Measurements from ENCODE around the gene PKIB.

Gene PKIB

DNA sequence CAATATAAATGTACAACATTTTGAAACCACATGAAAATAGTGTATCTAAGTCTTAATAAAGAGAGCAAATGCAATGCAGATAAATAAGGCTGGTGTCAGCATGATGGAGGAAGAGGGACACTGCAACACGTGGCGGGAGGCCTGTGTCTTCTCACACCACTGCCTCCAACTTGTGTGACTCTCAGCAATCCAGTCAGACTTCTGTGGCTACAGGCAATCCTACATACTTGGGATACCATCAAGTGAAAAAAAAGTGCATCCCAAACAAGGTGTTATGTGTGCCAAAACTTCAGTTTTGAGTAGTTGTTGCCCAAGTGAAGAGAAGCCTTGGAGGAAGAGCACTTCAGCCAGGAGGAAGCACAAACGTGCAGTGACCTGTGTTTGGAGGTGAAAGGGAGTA lies 68.6 kb downstream of the PKIB start:
- no peaks in the 10 kb centered on the region for H3K36me3 ChIP-seq (ENCODE audit: control insufficient read depth, insufficient read depth, low read length)
- no peaks in the 10 kb centered on the region for H3K9me3 ChIP-seq (ENCODE audit: control insufficient read depth, low read length)
- no peaks in the 10 kb centered on the region for H3K27me3 ChIP-seq (ENCODE audit: control insufficient read depth, insufficient read depth, low read length, poor library complexity, severe bottlenecking)
- WGBS, 2 experiments: 92 to 93% methylated on average over 3 of the region's 3 CpGs
- H3K4me1 ChIP-seq (ENCODE audit: control insufficient read depth, insufficient read depth, low read length): no peaks in the 10 kb centered on the region
- H3K4me3 ChIP-seq (ENCODE audit: insufficient read depth, low read depth, low read length): no peak overlapping the region
- H3K27ac ChIP-seq (ENCODE audit: insufficient read depth, low read depth, low read length, poor library complexity, severe bottlenecking): no peak overlapping the region

DNA sequence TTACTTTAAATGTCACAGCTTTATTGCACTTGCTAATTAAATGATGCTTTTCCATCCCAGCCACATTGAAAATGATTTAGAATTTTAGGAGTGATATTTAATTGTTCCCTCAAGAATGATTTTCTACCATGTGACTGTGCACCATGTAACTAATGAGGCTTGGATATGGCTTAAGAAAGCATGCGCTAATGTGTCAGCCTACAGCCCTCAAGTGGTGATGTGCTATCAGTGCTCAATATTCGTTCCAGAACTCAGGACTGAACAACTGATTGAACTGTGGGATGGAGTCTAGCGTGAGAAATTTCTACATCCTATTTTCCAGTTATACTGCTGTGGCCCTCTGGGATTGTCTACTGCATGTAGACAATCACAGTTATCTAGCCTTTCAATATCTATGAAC lies 71.5 kb downstream of the PKIB start:
- Histone ChIP-seq H3K27ac (ENCODE audit: insufficient read depth, low read depth, low read length, poor library complexity, severe bottlenecking) (no peak overlapping the region), H3K36me3 (ENCODE audit: control insufficient read depth, insufficient read depth, low read length) (no peaks in the 10 kb centered on the region), H3K4me3 (ENCODE audit: insufficient read depth, low read depth, low read length) (no peak overlapping the region), H3K4me1 (ENCODE audit: control insufficient read depth, insufficient read depth, low read length) (no peaks in the 10 kb centered on the region), H3K9me3 (ENCODE audit: control insufficient read depth, low read length) (no peaks in the 10 kb centered on the region), H3K27me3 (ENCODE audit: control insufficient read depth, insufficient read depth, low read length, poor library complexity, severe bottlenecking) (no peaks in the 10 kb centered on the region)
- WGBS, 2 experiments: 92 to 97% methylated on average over 3 of the region's 3 CpGs

DNA sequence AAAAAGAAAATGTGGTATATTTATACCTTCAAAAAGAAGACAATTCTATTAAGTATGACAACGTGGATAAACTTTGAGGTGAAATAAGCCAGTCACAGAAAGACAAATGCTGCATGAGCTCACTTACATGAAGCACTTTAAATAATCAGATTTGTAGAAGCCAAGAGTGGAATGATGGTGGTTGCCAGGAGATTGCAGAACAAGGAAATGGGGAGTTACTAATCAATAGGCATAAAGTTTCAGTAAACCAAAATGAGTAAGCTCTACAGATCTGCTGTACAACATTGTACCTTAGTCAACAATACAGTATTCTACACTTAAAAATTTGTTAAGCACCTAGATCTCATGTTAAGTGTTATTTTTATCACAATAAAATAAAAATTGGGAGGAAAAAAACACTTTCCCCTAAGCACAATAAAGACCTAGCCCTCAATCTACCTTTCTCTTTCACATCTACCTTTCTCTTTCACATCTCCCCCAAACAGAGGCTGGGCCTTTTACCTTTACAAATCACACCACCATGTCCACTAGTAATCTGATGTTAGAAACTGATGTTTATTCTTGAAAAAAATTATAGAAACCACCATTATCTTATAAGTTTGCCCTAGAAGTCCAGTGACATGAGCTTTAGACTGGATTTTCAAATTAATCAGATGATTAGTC lies 73.9 kb downstream of the PKIB start:
- H3K27me3 ChIP-seq (ENCODE audit: control insufficient read depth, insufficient read depth, low read length, poor library complexity, severe bottlenecking): no peaks in the 10 kb centered on the region
- H3K4me1 ChIP-seq (ENCODE audit: control insufficient read depth, insufficient read depth, low read length): no peaks in the 10 kb centered on the region
- H3K36me3 ChIP-seq (ENCODE audit: control insufficient read depth, insufficient read depth, low read length): no peaks in the 10 kb centered on the region
- H3K4me3 ChIP-seq (ENCODE audit: insufficient read depth, low read depth, low read length): no peak overlapping the region
- 82 to 100% methylated on average over 1 of the region's 1 CpG for WGBS, 2 experiments
- H3K27ac ChIP-seq (ENCODE audit: insufficient read depth, low read depth, low read length, poor library complexity, severe bottlenecking): no peak overlapping the region
- no peaks in the 10 kb centered on the region for H3K9me3 ChIP-seq (ENCODE audit: control insufficient read depth, low read length)

DNA sequence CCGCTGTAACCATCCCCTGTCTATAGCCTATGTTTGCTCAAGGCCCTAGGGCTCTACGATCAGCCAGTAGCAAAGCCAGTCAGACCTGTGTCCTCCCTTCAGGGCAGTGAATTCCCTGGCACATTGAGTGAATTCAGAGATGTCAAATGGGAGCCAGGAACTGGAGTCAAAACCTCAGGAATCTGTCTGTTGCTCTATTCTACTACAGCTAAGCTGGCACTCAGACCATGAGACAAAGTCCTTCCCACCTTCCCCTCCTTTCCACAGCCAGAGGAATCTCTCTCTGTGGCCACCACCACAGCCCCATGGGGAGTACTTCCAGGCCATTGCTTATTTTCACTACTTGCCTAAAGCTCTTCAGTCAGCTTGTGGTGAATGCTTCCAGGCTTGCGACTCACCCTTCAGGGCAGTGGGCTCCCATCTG lies 82.0 kb downstream of the PKIB start:
- H3K4me1 ChIP-seq (ENCODE audit: control insufficient read depth, insufficient read depth, low read length): no peaks in the 10 kb centered on the region
- H3K9me3 ChIP-seq (ENCODE audit: control insufficient read depth, low read length): no peaks in the 10 kb centered on the region
- H3K4me3 ChIP-seq (ENCODE audit: insufficient read depth, low read depth, low read length): no peak overlapping the region
- WGBS, 2 experiments: 76 to 80% methylated on average over 3 of the region's 3 CpGs
- H3K27ac ChIP-seq (ENCODE audit: insufficient read depth, low read depth, low read length, poor library complexity, severe bottlenecking): no peak overlapping the region
- H3K27me3 ChIP-seq (ENCODE audit: control insufficient read depth, insufficient read depth, low read length, poor library complexity, severe bottlenecking): no peaks in the 10 kb centered on the region
- no peaks in the 10 kb centered on the region for H3K36me3 ChIP-seq (ENCODE audit: control insufficient read depth, insufficient read depth, low read length)

DNA sequence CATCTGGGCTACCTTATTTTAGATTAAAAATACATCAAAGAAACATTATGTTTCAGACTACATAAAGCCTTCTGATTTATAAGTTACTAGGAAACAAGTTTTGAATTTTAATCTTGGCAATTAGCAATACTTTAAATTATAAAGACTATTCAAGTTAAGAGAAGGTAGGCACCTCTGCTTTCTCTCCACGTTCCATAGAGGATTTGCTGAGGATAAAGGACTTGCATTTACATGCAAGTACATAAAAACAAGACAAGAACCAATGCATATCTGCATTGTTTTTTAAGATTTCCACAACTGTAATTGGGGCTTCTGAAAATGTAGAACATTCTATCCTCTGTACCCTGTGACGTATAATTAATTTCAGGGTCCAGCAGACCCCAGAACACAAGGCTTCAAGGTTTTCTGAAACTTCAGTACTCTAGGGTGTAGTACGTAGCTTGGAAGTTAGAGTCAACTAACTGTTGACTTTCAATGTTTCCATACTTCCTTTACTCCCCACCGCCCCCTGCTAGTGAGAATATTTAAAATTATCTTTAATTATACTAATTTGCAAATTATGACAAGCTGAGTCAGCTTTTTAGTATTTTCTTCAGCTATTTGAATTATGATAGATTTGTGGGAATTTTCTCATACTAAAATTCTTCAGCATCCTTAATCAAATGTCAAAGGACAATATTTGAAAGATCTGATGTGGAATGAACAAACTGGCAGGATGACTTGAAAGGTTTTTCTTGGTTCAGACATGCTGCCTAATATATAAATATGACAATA lies 82.8 kb downstream of the PKIB start:
- no peaks in the 10 kb centered on the region for H3K36me3 ChIP-seq (ENCODE audit: control insufficient read depth, insufficient read depth, low read length)
- H3K27ac ChIP-seq (ENCODE audit: insufficient read depth, low read depth, low read length, poor library complexity, severe bottlenecking): no peak overlapping the region
- H3K27me3 ChIP-seq (ENCODE audit: control insufficient read depth, insufficient read depth, low read length, poor library complexity, severe bottlenecking): no peaks in the 10 kb centered on the region
- H3K9me3 ChIP-seq (ENCODE audit: control insufficient read depth, low read length): no peaks in the 10 kb centered on the region
- H3K4me3 ChIP-seq (ENCODE audit: insufficient read depth, low read depth, low read length): no peak overlapping the region
- no peaks in the 10 kb centered on the region for H3K4me1 ChIP-seq (ENCODE audit: control insufficient read depth, insufficient read depth, low read length)
- 63 to 80% methylated on average over 3 of the region's 4 CpGs for WGBS, 2 experiments

DNA sequence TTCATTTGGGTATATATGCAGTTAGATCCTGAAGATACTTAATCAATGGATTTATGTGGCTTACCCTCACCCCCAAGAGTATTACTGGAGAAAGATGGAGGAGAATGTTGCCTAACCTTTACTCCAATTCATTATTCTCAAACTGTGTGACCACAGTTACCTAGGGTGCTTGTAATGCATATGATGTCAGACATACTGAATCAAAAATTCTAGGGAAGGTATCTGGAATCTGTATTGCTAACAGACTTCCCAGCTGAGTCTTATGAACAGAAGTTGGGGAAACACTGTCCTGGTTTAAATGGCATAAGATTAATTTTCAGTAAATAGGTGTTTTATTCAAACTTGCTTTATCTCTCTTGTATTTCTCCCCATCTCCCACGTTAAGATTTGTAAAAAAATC lies 83.9 kb downstream of the PKIB start:
- WGBS, 2 experiments: 60 to 83% methylated on average over 1 of the region's 1 CpG
- H3K27ac ChIP-seq (ENCODE audit: insufficient read depth, low read depth, low read length, poor library complexity, severe bottlenecking): no peak overlapping the region
- H3K36me3 ChIP-seq (ENCODE audit: control insufficient read depth, insufficient read depth, low read length): no peaks in the 10 kb centered on the region
- H3K4me3 ChIP-seq (ENCODE audit: insufficient read depth, low read depth, low read length): no peak overlapping the region
- no peaks in the 10 kb centered on the region for H3K4me1 ChIP-seq (ENCODE audit: control insufficient read depth, insufficient read depth, low read length)
- H3K27me3 ChIP-seq (ENCODE audit: control insufficient read depth, insufficient read depth, low read length, poor library complexity, severe bottlenecking): no peaks in the 10 kb centered on the region
- no peaks in the 10 kb centered on the region for H3K9me3 ChIP-seq (ENCODE audit: control insufficient read depth, low read length)

DNA sequence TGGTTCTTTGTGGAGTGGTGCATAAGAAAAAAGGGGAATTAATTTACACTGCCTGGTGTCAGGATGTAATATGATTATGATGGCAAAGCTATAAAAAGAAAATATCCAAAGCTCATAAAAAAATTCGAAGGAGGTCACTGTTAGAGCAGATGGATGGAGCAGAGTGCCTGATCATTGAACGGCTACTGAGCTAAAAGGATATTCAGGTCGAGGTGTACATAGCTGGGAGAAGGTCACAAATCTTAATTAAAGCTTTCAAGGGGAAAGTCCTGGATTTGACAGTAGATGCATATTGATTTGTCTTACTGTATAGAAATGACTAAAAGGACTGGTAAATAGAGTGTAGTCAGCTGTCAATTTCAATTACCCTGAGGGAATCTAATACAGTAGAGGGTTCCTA lies 84.4 kb downstream of the PKIB start:
- WGBS, 2 experiments: 94 to 96% methylated on average over 3 of the region's 3 CpGs
- no peaks in the 10 kb centered on the region for H3K27me3 ChIP-seq (ENCODE audit: control insufficient read depth, insufficient read depth, low read length, poor library complexity, severe bottlenecking)
- H3K27ac ChIP-seq (ENCODE audit: insufficient read depth, low read depth, low read length, poor library complexity, severe bottlenecking): no peak overlapping the region
- no peaks in the 10 kb centered on the region for H3K4me1 ChIP-seq (ENCODE audit: control insufficient read depth, insufficient read depth, low read length)
- no peak overlapping the region for H3K4me3 ChIP-seq (ENCODE audit: insufficient read depth, low read depth, low read length)
- no peaks in the 10 kb centered on the region for H3K9me3 ChIP-seq (ENCODE audit: control insufficient read depth, low read length)
- H3K36me3 ChIP-seq (ENCODE audit: control insufficient read depth, insufficient read depth, low read length): no peaks in the 10 kb centered on the region

DNA sequence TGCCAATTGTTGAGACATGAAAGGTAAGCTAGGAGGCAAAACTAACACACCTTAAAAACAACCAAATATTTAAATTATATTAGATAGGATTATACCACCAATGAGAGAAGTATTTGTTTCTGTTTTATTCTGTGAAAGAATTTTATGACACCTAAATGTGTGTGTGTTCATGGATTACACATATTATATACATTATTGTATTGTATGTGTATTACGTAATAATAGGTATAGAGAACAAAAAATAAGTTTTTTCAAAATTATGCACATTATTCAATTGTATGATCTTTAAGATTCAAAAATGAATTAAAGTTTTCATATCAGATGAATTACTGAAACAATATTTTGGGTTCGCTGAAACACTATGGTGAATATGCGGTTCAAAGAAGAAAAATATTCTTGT lies 85.0 kb downstream of the PKIB start:
- H3K27ac ChIP-seq (ENCODE audit: insufficient read depth, low read depth, low read length, poor library complexity, severe bottlenecking): no peak overlapping the region
- no peaks in the 10 kb centered on the region for H3K36me3 ChIP-seq (ENCODE audit: control insufficient read depth, insufficient read depth, low read length)
- no peaks in the 10 kb centered on the region for H3K4me1 ChIP-seq (ENCODE audit: control insufficient read depth, insufficient read depth, low read length)
- H3K27me3 ChIP-seq (ENCODE audit: control insufficient read depth, insufficient read depth, low read length, poor library complexity, severe bottlenecking): no peaks in the 10 kb centered on the region
- no peaks in the 10 kb centered on the region for H3K9me3 ChIP-seq (ENCODE audit: control insufficient read depth, low read length)
- 81 to 86% methylated on average over 2 of the region's 3 CpGs for WGBS, 2 experiments
- no peak overlapping the region for H3K4me3 ChIP-seq (ENCODE audit: insufficient read depth, low read depth, low read length)

DNA sequence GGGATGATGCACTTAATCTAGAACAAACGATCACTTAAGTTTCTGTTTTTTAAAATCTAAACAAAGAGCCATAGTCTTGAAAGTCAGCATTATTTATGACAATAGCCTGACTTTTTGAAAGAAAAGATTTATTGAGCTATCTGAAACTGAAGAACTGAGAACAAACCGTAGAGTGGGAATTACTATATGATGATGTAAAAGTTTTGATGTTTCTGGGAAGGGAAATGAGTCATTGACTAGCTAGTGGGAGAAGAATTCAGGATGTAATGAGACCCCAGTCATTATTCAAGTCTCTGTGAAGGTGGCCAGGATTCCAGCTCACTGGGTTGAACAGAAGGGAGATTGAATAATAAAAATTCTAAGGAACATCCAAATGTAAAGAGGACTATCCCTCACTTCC lies 85.9 kb downstream of the PKIB start:
- WGBS, 2 experiments: 91 to 93% methylated on average over 2 of the region's 2 CpGs
- no peaks in the 10 kb centered on the region for H3K27me3 ChIP-seq (ENCODE audit: control insufficient read depth, insufficient read depth, low read length, poor library complexity, severe bottlenecking)
- H3K27ac ChIP-seq (ENCODE audit: insufficient read depth, low read depth, low read length, poor library complexity, severe bottlenecking): no peak overlapping the region
- no peaks in the 10 kb centered on the region for H3K36me3 ChIP-seq (ENCODE audit: control insufficient read depth, insufficient read depth, low read length)
- H3K4me1 ChIP-seq (ENCODE audit: control insufficient read depth, insufficient read depth, low read length): no peaks in the 10 kb centered on the region
- H3K9me3 ChIP-seq (ENCODE audit: control insufficient read depth, low read length): no peaks in the 10 kb centered on the region
- H3K4me3 ChIP-seq (ENCODE audit: insufficient read depth, low read depth, low read length): no peak overlapping the region

DNA sequence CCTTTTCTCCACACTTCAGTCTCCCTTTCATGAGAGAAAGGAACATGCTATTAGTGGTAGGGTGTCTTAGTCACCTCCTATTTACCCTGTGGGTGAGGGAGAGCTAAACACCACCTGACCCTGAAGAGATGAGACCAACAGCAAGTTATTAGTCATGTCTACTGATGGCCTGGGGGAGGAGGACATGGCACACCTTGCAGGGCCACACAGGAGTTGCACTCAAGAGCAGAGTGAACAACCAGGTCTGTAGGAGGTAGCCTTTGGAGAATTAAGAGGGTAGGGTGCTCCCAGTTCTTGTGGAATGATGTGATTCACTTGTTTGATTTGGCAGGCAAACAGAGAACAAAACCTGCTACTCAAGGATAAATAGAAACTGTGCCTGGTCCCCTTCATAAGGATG lies 86.6 kb downstream of the PKIB start:
- Histone ChIP-seq H3K36me3 (ENCODE audit: control insufficient read depth, insufficient read depth, low read length) (no peaks in the 10 kb centered on the region), H3K27me3 (ENCODE audit: control insufficient read depth, insufficient read depth, low read length, poor library complexity, severe bottlenecking) (no peaks in the 10 kb centered on the region), H3K27ac (ENCODE audit: insufficient read depth, low read depth, low read length, poor library complexity, severe bottlenecking) (no peak overlapping the region), H3K9me3 (ENCODE audit: control insufficient read depth, low read length) (no peaks in the 10 kb centered on the region), H3K4me1 (ENCODE audit: control insufficient read depth, insufficient read depth, low read length) (no peaks in the 10 kb centered on the region), H3K4me3 (ENCODE audit: insufficient read depth, low read depth, low read length) (no peak overlapping the region)

Data from ectodermal cell (in vitro differentiated cells).